Posterior cingulate gyrus (tissue), 11 donors: ENCODE results near the gene C12orf57.
"Not testable (repeated sequence)": the region's sequence is repeated elsewhere in the genome, so short reads cannot be mapped to it uniquely, and the experiment has no call there.

Source experiments
- DNase-seq, 10 donors: peaks; one replicate each; pipeline versions ENCODE4 v3.0.0 to v3.0.0-alpha.2; 2020 to 2021; ENCODE audit warnings: mixed read lengths in 3 of 10
- intact Hi-C: fragments of 100-400 bp; cut with DNase I; formaldehyde crosslinking; loops from one replicate; pipeline ENCODE4 v1.15.1; 2023

C12orf57 gene, protein sequence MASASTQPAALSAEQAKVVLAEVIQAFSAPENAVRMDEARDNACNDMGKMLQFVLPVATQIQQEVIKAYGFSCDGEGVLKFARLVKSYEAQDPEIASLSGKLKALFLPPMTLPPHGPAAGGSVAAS

DNA sequence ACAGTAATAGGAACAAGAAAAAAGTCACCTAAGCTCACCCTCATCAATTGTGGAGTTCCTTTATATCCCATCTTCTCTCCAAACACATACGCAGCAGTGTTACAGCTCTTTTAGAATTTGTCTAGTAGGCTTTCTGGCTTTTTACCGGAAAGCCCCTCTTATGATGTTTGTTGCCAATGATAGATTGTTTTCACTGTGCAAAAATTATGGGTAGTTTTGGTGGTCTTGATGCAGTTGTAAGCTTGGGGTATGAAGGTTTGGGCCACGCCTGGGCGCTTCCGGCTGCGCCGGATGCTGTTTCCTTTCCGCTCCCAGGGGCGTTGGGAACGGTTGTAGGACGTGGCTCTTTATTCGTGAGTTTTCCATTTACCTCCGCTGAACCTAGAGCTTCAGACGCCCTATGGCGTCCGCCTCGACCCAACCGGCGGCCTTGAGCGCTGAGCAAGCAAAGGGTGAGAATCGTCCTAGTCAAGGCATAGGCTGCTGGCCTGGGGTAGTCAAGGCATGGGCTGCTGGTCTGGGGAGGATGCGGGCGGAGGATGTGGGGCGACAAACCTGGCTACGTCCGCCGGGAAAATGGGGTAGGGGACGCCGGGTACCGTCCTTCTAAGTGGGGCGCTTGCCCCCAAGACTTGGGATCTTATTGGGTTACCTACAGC, at the start of gene C12orf57, which contains the start of gene RNU7-1:
Gene C12orf57, plus strand, starts transcription at position 301 of the 659 bp plus-strand sequence. Its CDS starts 100 bp downstream, at position 401.
Gene RNU7-1, plus strand, starts transcription at position 95 of the 659 bp plus-strand sequence.
- intact Hi-C loops = loop anchor here (1.0 to 10.0 kb wide), 3 partner anchors 21 to 245 kb away; partner anchors contain the start of gene PEX5
- DNase-seq = peak; percentile 54 to 94 (median 68)

DNA sequence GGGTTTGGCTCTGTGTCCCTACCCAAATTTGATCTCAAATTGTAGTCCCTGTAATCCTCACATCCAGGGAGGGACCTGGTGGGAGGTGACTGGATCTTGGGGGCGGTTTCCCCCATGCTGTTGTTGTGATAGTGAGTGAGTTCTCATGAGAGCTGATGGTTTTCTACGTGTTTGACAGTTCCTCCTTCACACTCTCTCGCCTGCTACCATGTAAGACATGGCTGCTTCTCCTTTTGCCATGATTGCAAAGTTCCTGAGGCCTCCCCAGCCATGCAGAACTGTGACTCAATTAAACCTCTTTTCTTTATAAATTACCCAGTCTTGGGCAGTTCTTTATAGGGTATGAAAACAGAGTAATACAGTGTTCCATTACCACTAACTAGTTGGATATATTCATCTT, 49.5 kb upstream of the C12orf57 start:
- intact Hi-C loops = no loop called here
- no peak for DNase-seq

DNA sequence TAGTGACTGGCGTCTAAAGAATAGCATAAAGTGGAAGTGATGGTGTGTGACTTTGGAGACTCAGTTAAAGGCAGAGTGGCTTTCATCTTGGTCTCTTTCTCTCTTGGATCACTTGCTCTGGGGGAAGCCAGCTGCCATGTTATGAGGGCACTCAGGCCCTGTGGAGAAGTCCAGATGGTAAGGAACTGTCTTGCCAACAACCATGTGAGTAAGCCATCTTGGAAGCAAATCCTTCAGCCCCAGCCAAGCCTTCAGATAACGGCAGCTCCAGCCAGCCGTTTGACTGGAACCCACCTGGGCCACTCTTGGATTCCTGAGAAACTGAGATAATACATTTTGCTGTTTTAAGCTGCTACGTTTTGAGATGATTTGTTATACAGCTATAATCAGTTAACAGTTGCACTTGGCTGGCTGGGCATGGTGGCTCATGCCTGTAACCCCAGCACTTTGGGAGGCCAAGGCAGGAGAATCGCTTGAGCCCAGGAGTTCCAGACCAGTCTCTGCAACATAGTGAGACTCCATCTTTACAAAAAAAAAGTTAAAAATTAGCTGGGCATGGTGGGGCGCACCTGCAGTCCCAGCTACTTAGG, 46.9 kb upstream of the C12orf57 start:
- intact Hi-C loops = no loop called here
- DNase-seq = peak in 1 of 10 donors; percentile 54

DNA sequence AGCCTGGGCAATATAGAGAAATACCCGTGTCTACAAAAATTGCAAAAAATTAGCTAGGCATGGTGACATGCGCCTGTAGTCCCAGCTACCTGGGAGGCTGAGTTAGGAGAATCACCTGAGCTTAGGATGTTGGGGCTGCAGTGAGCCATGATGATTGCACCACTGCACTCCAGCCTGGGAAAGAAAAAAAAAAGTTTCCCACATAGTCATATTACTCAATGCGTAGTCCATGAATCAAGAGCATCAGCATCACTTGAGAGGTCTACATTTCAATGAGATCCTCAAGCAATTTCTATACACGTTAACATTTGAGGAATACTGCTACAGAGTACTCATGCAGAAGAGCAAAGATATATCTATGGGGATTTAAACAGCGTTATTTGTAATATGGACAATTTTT, 44.4 kb upstream of the C12orf57 start:
- intact Hi-C loops = no loop called here
- DNase-seq = no peak

DNA sequence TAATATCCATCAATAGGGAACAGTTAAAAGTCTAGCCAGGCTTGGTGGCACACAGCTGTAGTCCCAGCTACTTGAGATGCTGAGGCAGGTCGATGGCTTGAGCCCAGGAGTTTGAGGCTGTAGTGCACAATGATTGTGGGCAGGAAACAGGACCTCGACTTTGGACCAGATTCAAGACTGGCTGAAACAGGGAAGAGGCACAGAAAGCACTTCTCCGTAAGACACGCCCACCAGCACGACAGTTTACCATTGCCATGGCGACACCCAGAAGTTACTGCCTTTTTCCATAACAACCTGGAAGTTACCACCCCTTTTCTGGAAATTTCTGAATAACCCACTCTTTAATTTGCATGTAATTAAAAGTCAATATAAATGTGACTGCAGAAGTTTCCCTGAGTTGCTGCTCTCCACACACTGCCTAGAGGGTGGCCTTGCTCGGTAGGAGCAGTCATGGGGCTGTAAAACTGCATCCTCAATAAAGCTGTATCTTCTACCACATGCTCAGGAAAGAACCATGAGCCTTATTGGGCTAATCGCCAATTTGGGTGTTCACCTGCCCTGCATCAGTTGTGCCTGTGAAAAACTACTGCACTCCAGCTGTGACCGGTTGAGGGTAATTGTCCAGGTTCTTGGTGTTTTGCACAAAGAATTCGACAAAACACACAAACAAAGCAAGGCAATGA, 43.8 kb upstream of the C12orf57 start:
- intact Hi-C loops = no loop called here
- peak in 4 of 10 donors; percentile 18 to 89 (median 32) for DNase-seq

DNA sequence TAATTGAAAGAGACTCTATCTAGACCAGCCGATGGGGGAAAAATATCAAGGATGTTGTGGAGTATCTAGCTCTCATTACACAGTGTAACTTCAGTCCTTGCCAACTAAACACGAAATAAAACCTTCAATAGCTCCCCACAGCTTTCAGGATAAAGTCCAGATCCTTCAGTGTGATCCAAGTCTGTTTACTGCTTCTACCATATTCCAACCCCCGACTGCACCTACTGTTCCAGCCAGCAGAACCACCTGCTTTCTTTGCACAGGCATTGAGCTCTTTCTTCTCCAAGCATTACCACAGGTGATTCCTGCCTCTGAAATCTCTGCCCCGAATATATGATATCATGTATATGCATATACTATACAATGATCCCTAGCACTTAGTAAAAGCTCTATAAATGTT, 41.4 kb upstream of the C12orf57 start:
- intact Hi-C loops = no loop called here
- DNase-seq = peak in 1 of 10 donors; percentile 18

DNA sequence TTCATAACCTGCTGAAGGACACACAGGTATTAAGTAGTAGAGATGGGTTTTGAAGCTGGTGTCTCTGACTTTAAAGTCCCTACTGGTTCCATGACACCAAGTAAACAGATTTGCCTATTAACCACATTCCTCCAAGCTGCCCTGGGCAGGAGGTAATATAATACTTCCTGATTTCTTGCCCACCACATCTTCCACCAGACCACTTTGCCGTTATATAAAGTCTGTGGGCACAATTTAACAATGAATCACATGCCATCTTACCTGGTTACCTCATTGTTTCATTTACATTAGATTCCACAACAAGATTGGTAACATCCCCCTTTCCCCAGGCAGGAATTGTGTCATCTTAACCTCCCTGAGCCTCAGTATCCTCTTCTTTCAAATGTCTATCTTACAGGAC, 40.1 kb upstream of the C12orf57 start:
- DNase-seq = no peak
- intact Hi-C loops = loop anchor here (2.0 kb wide), 1 partner anchor 37 kb away; the partner anchor contains the start of gene TPI1

DNA sequence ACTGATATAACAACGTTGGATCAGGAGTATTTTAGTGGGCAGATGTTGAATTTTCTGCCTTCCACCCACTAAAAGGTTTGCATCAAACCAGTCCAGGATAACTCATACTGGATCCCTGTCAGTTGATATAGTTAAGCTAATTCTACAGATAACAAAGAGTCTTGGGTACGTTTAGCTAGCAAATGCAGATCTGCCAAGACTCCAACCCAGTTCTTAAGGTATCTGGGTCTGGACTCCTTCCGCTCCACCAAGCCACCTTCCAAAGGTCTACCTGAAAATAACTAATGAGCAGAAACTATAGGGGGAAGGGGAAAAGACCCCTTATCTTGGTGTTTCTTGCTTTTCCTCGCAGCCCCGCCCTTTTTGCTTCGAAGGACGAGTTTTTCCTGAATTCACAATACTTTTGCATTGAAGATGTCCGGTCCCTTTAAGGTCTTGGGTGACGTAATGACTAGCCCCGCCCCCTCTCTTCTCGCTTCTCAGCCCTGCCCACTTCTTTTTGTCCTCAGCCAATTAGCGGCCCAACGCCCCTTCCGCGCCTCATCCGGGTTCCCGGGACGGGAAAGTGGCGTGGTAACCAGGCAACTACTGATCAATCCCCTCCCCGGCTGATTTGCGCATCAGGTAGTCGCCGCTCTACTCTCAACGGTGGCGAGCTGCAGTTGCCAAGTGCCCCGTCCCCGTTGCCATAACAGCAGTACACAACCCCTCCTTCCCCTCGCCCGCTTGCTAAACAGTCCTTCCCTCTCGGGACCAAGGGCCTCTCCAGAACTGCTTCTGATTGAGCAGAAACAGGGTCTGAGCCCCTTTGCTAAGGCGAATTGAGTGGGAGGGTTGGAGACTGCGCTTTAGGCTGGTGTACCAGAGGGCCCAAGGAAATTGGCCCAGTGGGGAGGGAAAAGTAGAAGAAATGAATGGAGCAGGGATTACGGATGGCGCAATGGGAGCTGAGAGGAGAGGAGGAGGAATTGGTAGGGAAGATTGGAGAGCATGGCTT, 39.2 kb upstream of the C12orf57 start, which contains the start of gene LRRC23:
Gene LRRC23, plus strand, starts transcription at position 543 of the 997 bp plus-strand sequence. CDS start 812 bp downstream, outside the sequence.
- peak; percentile 98 to 100 (median 99) for DNase-seq
- intact Hi-C loops = loop anchor here (2.0 kb wide), 1 partner anchor 38 kb away; the partner anchor contains the start of gene TPI1

DNA sequence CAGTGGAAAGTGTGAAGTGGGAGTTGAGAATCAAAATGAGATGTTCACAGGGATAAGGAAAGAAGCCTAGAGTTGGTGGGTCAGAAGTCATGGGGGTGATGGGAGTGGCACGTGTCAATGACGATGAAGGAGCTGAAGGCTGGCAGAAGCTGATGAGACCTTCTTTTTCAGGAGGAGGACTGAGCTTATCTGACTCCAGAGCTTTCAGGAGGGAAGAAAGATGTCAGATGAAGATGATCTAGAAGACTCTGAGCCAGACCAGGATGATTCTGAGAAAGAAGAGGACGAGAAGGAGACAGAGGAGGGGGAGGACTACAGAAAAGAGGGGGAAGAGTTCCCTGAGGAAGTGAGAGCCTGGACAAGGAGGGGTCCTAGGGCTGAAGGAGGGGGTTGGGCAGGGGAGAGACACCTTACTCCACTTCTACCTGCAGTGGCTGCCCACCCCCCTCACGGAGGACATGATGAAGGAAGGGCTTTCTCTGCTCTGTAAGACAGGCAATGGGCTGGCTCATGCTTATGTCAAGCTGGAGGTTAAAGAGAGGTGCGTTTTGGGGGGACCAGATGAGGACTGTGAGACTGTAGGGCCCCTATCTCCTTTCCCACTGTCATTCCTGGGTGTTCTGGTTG, 38.3 kb upstream of the C12orf57 start:
- intact Hi-C loops = loop anchor here (2.0 kb wide), 1 partner anchor 39 kb away; the partner anchor contains the start of gene TPI1

DNA sequence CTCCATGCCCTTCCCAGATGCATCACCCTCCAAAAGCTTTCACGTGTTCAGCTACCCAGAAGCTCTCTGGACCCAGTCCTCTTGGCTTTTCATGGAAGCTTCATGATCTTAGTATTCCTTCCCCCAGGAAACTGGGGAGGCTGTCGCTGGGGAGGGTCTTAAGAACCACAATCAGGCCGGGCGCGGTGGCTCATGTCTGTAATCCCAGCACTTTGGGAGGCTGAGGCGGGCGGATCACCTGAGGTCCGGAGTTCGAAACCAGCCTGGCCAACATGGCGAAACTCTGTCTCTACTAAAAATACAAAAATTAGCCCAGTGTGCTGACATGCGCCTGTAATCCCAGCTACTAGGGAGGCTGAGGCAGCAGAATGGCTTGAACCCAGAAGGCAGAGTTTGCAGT, 35.7 kb upstream of the C12orf57 start:
- intact Hi-C loops = not testable (repeated sequence)
- peak in 1 of 10 donors; percentile 38 for DNase-seq

More for the DNA sequence above, 38.3 kb upstream of the C12orf57 start:
- DNase-seq = peak in 1 of 10 donors; percentile 8

DNA sequence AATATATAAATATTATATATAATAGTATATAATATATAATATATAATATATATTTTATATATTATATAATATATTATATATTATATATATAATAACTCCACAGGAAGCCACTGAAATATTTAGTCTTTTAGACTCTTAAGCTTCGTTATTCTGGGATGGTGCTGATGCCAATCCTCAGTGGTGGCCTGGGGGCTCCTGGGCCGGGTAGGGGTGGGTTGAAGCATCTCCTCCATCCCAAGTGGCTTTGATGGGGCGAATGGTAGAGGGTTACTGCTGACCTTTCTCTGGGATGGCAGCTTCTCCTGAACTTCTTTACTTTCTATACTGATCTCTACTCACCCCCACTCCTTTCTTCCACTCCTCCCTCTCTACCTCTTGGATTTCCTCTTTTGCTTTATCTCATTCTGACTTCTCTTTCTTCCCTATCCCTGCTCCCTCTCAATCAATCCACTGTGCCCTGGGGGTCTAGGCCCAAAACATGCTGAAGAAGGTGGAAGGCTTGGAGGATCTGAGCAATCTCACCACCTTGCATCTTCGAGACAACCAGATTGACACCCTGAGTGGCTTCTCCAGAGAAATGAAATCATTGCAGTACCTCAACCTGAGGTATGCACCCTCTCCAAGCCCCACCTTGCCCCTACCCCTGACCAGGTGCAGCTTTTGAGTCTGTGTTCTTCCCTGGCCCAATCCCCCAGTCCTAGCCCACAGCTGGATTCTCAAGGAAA, 34.2 kb upstream of the C12orf57 start:
- DNase-seq = peak in 1 of 10 donors; percentile 22
- intact Hi-C loops = no loop called here

DNA sequence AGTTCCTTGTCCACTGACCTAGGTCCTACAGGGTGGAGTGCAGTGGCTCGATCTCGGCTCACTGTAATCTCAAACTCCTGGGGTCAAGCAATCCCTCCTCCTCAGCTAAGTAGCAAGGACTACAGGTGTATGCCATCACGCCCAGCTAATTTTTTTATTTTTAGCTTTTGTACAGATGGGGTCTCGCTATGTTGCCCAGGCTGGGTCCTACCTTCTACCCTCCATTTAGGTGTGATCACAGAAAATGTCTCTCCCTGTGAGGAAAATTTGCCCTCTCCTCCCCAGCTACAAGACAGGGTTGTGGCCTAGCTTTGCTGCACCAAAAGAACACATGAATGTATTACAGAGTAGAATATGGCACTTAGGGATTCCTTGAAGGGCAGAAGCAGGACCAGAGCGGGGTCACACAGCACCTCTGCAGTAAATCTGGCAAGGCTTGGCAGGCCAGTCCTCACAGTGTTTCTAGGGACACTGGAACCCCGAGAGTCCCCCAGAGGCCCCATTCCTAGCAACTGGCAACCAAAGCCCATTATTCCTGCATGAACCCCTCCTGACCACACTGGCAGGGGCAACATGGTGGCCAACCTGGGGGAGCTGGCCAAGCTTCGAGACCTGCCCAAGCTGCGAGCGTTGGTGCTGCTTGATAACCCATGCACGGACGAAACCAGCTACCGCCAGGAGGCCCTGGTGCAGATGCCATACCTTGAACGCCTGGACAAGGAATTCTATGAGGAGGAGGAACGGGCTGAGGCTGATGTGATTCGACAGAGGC, 31.5 kb upstream of the C12orf57 start:
- intact Hi-C loops = no loop called here
- peak in 1 of 10 donors; percentile 73 for DNase-seq

DNA sequence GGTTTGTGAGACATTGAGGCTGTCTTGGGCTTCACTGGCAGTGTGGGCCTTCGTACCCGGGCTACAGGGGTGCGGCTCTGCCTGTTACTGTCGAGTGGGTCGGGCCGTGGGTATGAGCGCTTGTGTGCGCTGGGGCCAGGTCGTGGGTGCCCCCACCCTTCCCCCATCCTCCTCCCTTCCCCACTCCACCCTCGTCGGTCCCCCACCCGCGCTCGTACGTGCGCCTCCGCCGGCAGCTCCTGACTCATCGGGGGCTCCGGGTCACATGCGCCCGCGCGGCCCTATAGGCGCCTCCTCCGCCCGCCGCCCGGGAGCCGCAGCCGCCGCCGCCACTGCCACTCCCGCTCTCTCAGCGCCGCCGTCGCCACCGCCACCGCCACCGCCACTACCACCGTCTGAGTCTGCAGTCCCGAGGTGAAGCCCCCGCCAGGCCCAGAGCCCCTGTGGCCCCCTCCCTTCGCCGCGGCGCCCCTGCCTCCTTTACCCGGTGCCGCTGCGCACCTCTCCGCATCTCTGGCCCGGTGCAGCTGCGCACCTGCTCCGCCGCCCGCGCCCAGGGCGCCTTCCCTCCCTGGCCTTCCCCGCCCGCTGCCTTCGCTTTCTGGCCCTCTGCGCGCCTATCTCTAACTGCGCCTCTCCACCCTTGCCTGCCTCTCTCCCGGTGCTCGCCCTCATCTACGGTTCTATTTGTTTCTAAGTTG, 29.4 kb upstream of the C12orf57 start, which contains the start of gene ENO2:
Gene ENO2, plus strand, starts transcription at position 335 of the 701 bp plus-strand sequence. CDS start 1,253 bp downstream, outside the sequence.
- intact Hi-C loops = no loop called here
- DNase-seq = peak; percentile 76 to 98 (median 89)

DNA sequence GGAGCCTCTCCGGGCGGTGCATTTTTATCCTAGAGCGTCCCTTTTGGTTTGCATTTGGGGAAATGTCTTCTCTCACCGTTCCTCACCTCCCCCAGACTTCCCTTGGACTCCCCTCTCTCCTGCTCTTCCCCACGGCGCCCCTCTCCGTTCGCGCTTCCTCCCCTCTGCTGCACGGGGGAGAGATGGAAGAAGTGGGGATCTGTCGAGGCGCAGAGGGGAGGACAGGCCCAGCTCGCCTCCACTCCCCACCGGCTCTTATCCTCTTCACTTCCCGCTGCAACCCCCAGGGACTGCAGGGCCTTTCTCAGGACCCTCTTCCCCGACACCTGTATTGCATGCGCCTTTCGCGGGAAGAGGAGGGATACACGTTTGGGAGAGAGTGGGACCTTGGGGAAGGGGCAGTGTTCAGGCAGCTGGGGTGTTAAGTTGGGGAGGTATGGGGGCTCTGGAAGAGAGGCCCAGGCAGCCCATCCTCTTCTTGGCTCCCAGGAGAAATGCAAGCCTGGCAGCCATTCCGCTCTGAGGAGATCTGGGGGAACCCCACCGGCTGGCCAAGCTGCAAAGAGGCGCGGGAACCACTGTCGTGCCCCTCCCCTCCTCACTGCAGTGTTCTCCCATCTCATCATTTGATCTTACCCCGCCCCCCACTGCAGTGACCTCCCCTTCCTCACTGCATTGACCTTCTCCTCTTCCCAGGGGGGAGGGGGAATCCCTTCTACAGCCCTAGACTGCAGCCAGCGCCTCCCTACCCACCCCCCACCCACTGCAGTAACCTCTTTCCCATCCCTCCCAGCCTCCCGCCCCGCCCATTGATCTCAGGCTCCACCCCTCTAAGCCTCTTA, 28.7 kb upstream of the C12orf57 start:
- DNase-seq = peak in 2 of 10 donors; percentile 76 to 84

DNA sequence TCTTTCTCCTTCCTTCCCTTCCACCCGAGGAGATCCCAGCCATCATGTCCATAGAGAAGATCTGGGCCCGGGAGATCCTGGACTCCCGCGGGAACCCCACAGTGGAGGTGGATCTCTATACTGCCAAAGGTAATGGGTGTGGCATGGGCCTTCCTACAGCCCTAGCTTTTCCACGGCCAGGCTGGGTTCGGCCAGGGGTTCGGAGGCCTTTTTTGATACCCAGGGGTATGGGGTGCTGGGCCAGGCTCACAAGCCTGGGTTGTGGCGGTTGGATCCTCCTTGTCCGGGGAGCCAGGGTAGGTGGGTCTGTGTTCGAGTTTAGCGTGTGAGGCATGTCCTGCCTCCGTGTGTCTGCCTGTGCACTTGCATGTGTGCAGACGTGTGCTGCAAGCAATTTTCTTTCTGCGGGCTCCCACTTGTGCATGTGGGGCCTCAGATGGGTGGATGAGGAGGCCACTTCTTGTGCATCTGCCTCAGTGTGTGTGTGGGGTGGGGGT, 28.0 kb upstream of the C12orf57 start:
- intact Hi-C loops = no loop called here
- DNase-seq = peak in 2 of 10 donors; percentile 39 to 70

More for the DNA sequence above, 28.7 kb upstream of the C12orf57 start:
- intact Hi-C loops = no loop called here
